Natural killer cell treated with Interleukin-12 subunit alpha and Interleukin-12 subunit beta and Interleukin-15 and Interleukin-18, amount 100 ng/mL, for 72 hours (primary cell): ENCODE data around the gene KRTAP10-2. TPM values are rescaled to one million over a fixed set of nuclear protein-coding genes. Genes with fewer than 3 reads are reported as not detected.
"Not testable (repeated sequence)": the region's sequence is repeated elsewhere in the genome, so short reads cannot be mapped to it uniquely, and the experiment has no call there.

Source experiments
- ATAC-seq, 2 donors: fragments of 150-1000 bp; cut with Tn5 transposase in 1 of 2; sonication (Bioruptor Pico), chemical (Tn5 transposase) in 1 of 2; 2 replicates each; pipeline ENCODE4 v1.10.0; 2021
- DNase-seq: peaks from one replicate; pipeline ENCODE4 v3.0.0; 2022; ENCODE audit warnings: low spot score
- H3K27ac Mint-ChIP-seq, 2 donors: 1 replicate in 1 of 2; 2 replicates in 1 of 2; pipeline ENCODE4 v1.8.0; 2022; ENCODE audit warnings: mixed read lengths in 2 of 2, mild to moderate bottlenecking in 1 of 2, moderate library complexity in 1 of 2
- H3K27me3 Mint-ChIP-seq, 2 donors: 1 replicate in 1 of 2; 2 replicates in 1 of 2; pipeline ENCODE4 v1.8.0; 2022; ENCODE audit warnings: mixed read lengths in 2 of 2
- H3K36me3 Mint-ChIP-seq: one replicate; pipeline ENCODE4 v1.8.0; 2022; ENCODE audit warnings: mixed read lengths
- H3K4me1 Mint-ChIP-seq, 2 donors: 1 replicate in 1 of 2; 2 replicates in 1 of 2; pipeline ENCODE4 v1.8.0; 2022; ENCODE audit warnings: low read depth in 2 of 2, mixed read lengths in 2 of 2, mild to moderate bottlenecking in 1 of 2
- H3K4me3 Mint-ChIP-seq: one replicate; pipeline ENCODE4 v1.8.0; 2022; ENCODE audit warnings: mixed read lengths
- H3K9me3 Mint-ChIP-seq: 2 replicates; pipeline ENCODE4 v1.8.0; 2022; ENCODE audit warnings: mixed read lengths
- total RNA-seq, 2 donors: library from RNA; stranded (reverse); gene quantifications; one replicate each; pipeline ENCODE4 v1.2.3, GENCODE V29; 2022

Gene KRTAP10-2
- total RNA-seq, 2 donors from 2014 or later, result not detected

DNA sequence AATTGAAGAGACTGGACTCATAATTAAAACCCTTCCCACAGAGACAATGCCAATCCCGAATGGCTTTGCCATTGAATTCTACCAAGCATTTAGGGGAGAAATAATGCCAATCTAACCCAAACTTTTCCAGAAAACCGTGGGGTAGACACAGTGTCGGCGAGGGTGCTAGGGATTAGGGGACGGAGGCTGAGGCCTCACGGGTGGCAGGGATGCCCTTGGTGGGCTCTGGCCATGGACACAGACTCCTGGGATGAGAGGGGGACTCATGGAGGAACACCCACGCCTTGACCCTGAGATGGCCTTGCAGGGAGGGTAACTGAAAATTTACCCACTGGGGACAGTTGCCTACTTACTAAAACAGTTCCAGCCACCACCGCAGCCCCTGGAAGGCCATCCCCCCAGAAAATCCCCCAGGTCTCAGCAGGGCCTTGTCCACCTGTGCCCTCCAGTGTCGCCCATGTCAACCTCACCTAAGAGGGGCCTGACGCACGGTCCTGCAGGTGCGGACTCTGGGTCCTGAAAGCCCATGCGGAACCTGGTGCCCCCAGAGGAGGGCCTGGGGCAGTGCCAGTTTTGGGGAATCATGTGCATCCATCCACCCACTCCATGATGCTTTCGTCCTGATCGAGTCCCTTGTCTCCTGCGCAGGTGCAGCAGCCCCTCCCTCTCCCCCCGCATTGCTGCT is 27.2 kb upstream of the KRTAP10-2 start:
- ATAC-seq, result no peak
- H3K4me3 Mint-ChIP-seq, result no peak overlapping the region
- H3K27ac Mint-ChIP-seq, result no peak overlapping the region
- H3K4me1 Mint-ChIP-seq, result peaks cover 0 to 2% of the 10 kb centered on the region in 2 donors
- no peak for DNase-seq
- peaks cover 23% of the 10 kb centered on the region for H3K36me3 Mint-ChIP-seq
- H3K27me3 Mint-ChIP-seq, result peaks cover 21 to 22% of the 10 kb centered on the region in 2 donors
- H3K9me3 Mint-ChIP-seq, result peaks cover 6% of the 10 kb centered on the region

DNA sequence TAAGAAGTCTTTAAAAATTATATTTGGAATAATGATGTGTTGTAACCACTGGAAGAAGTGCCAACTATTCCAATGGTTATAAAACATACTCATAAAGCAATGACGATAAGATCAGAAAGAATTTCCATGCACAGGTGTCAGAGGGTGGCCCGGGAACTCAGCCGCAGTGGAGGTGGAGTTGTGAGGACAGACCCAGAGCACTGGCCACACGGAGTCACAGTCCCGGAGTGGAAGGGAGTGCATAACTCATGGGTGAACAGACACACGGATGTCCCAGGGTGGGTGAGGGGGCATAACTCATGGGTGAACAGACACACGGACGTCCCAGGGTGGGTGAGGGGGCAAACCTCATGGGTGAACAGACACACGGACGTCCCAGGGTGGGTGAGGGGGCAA is 24.7 kb upstream of the KRTAP10-2 start:
- Mint-ChIP-seq H3K27me3 (peaks cover 23 to 32% of the 10 kb centered on the region in 2 donors), H3K27ac (no peak overlapping the region), H3K9me3 (peaks cover 3% of the 10 kb centered on the region), H3K4me1 (peaks cover 0 to 2% of the 10 kb centered on the region in 2 donors), H3K4me3 (no peak overlapping the region), H3K36me3 (peaks cover 8% of the 10 kb centered on the region)
- no peak for ATAC-seq
- DNase-seq, result no peak

DNA sequence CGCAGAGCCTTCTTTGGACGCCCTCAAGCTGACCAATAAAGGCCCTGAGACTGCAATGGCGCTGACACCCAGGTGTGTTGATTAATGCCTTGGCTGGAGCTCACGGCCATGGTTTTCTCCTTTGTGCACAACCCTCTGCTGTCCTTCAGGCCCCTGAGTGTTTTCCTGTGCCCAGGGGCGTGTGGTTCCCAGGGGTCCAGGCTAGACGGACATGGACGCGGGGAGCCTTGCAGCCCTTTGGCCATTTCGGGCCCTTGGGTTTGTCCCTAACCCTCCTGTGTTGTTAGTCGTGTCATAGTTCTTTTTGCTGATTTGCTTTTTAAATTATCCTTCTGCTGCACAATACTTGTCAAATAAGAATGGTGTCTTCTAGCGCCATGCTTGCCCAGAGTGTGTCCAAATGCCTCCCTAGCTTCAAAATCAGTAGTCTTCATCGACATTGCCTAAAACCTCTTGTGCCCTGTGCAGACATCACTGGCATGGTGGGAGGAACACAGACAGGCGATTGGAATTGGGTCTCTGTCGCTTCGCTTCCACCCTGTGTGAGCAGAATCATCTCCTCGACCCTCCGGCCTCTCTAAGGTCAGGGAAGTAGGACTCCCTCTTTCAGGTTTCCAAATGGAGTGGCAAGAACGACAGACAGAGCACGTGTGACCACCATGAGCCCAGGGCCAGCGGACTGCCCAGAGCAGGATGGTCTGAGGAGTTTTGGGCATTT is 24.2 kb upstream of the KRTAP10-2 start:
- ATAC-seq (no peak), DNase-seq (no peak)
- Mint-ChIP-seq H3K36me3 (peaks cover 6% of the 10 kb centered on the region), H3K27ac (no peak overlapping the region), H3K27me3 (peaks cover 23 to 32% of the 10 kb centered on the region in 2 donors), H3K4me1 (peaks cover 0 to 2% of the 10 kb centered on the region in 2 donors), H3K9me3 (peaks cover 3% of the 10 kb centered on the region), H3K4me3 (no peak overlapping the region)

DNA sequence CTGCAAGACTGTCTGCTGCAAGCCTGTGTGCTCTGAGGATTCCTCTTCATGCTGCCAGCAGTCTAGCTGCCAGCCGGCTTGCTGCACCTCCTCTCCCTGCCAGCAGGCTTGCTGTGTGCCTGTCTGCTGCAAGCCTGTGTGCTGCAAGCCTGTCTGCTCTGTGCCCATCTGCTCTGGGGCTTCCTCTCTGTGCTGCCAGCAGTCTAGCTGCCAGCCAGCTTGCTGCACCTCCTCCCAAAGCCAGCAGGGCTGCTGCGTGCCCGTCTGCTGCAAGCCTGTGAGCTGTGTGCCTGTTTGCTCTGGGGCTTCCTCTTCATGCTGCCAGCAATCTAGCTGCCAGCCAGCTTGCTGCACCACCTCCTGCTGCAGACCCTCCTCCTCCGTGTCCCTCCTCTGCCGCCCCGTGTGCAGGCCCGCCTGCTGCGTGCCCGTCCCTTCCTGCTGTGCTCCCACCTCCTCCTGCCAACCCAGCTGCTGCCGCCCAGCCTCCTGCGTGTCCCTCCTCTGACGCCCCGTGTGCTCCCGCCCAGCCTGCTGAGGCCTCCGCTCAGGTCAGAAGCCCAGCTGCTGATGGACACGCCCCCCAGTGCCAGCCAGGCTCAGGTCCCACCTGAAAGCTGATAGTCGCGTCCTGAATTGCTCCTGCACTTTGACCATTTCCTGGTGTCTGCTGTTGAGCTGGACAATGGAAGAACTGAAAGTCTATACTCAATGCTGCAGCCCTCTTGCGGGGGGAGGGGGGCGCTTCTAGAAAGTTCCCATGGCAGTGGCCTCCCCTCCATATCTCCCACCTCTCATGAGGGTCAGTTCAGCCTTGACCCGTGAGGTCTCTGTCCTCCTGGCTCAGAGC is 23.4 kb upstream of the KRTAP10-2 start:
- Mint-ChIP-seq H3K4me1 (peaks cover 0 to 2% of the 10 kb centered on the region in 2 donors), H3K27me3 (peaks cover 21 to 32% of the 10 kb centered on the region in 2 donors), H3K9me3 (peaks cover 3% of the 10 kb centered on the region), H3K4me3 (no peak overlapping the region), H3K36me3 (no peaks in the 10 kb centered on the region), H3K27ac (no peak overlapping the region)
- no peak for DNase-seq
- ATAC-seq, result no peak

DNA sequence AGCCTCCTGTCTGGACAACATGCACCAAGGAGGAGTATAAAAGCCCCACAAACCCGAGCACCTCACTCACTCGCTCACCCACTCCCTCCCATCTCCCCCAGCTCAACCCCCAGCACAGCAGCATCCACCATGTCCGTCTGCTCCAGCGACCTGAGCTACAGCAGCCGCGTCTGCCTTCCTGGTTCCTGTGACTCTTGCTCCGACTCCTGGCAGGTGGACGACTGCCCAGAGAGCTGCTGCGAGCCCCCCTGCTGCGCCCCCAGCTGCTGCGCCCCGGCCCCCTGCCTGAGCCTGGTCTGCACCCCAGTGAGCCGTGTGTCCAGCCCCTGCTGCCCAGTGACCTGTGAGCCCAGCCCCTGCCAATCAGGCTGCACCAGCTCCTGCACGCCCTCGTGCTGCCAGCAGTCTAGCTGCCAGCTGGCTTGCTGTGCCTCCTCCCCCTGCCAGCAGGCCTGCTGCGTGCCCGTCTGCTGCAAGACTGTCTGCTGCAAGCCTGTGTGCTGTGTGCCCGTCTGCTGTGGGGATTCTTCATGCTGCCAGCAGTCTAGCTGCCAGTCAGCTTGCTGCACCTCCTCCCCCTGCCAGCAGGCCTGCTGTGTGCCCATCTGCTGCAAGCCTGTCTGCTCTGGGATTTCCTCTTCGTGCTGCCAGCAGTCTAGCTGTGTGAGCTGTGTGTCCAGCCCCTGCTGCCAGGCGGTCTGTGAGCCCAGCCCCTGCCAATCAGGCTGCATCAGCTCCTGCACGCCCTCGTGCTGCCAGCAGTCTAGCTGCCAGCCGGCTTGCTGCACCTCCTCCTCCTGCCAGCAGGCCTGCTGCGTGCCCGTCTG is 22.5 kb upstream of the KRTAP10-2 start, which contains the start of gene KRTAP10-4:
KRTAP10-4 (plus strand) TSS at position 100 of the 827 bp plus-strand sequence; CDS start at position 130, 30 bp downstream.
- H3K4me1 Mint-ChIP-seq, H3K4me3 Mint-ChIP-seq, H3K9me3 Mint-ChIP-seq, ATAC-seq, DNase-seq, H3K27ac Mint-ChIP-seq, H3K36me3 Mint-ChIP-seq: not testable (repeated sequence)
- H3K27me3 Mint-ChIP-seq, result peaks cover 21 to 32% of the 10 kb centered on the region in 2 donors

DNA sequence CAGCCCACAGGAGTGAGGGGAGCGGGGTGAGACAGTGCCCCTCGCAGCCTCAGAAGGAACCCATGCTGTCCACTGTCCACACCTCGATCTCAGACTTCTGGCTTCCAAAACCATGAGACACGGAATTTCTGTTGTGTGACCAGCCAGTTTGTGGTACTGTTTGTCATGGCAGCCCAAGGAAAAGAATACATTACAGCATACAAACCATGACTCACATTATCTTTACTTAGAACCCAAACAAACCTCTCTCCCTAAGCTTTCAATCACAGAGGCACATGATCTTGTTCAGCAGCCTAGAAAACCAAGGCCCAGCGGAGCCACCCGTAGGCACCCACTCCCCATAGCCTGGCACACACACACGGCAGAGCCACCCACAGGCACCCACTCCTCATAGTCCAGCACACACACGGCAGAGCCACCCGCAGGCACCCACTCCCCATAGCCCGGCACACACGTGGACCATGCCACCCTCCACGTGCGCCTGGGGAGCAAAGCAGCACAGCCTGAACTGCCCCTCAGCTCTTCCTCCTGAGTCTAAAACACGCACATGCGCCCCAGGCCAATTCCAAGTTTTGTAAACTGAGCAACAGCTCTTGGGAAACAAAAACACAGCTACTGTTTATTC is 21.8 kb upstream of the KRTAP10-2 start:
- Mint-ChIP-seq H3K27ac (no peak overlapping the region), H3K4me3 (no peak overlapping the region)
- DNase-seq, result no peak

DNA sequence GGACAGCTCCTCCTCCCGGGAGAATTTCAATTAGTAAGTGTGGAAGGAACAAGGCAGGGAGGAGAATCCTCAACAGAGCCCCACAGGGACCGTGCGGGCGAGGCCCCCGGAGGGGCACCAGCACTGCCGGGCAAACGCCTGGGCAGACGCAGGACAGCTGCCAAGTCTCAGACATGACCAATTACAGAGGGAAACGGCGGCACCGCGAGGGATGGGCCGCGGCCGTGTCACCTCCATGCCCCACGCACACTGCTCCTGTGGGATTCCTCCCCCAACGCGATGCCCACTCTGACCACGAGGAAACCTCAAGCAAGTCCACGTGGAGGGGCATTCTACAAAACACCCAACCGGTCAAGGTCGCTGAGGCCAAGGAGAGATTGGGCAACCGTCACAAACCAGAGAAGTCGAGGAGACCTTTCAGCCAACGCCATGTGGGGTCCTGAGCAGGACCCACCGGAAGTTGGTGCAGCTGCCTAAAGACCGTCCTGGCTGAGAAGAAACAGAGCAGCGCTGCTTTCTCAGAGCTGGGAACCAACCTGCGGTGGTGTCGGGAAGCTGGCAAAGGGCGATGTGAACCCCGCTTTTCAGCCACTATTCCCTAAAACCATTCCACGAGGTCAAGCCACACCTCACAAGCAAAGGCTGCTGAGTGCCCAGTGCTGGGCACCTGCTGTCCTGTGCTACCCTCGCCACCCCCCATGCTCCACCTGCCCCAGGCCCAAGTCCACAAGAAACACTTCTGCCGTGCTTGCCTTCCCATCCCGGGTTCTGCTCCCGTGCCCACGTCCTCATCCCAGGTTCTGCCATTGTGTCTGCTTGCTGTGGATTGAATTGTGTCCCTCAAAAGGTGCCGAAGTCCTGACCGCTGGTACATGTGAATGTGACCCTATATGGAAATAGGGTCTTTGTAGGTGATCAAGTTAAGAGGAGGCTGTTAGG is 20.8 kb upstream of the KRTAP10-2 start:
- H3K4me1 Mint-ChIP-seq, result peaks cover 0 to 2% of the 10 kb centered on the region in 2 donors
- no peak for ATAC-seq
- DNase-seq, result no peak
- H3K4me3 Mint-ChIP-seq, result no peak overlapping the region
- no peaks in the 10 kb centered on the region for H3K36me3 Mint-ChIP-seq
- H3K9me3 Mint-ChIP-seq, result peaks cover 3% of the 10 kb centered on the region
- H3K27me3 Mint-ChIP-seq, result peaks cover 24 to 32% of the 10 kb centered on the region in 2 donors
- no peak overlapping the region for H3K27ac Mint-ChIP-seq

More for the DNA sequence above, 21.8 kb upstream of the KRTAP10-2 start:
- Mint-ChIP-seq H3K9me3 (peaks cover 3% of the 10 kb centered on the region), H3K27me3 (peaks cover 21 to 32% of the 10 kb centered on the region in 2 donors), H3K36me3 (no peaks in the 10 kb centered on the region), H3K4me1 (peaks cover 0 to 2% of the 10 kb centered on the region in 2 donors)
- ATAC-seq, result no peak

DNA sequence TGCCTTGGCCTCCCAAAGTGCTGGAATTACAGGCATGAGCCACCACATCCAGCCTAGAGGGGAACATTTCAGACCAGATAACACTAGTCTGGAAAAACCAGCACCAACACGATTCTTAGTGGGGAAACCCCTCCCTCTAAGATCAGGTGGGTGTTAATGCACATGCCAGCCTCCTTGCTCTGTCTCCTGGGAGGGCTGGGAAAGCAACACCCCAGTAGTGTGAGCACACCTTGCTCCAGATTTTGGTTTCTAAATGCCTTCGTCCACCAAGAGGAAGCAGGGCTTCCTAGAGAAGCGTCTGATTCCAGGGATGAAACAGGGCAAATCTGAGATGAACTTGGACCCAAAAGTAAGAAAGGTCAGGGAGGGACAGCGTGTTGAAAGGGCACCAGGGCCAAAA is 20.0 kb upstream of the KRTAP10-2 start:
- H3K4me3 Mint-ChIP-seq, result no peak overlapping the region
- no peak for ATAC-seq
- peaks cover 24 to 32% of the 10 kb centered on the region in 2 donors for H3K27me3 Mint-ChIP-seq
- H3K27ac Mint-ChIP-seq, result no peak overlapping the region
- DNase-seq, result no peak
- no peaks in the 10 kb centered on the region for H3K36me3 Mint-ChIP-seq
- H3K9me3 Mint-ChIP-seq, result no peaks in the 10 kb centered on the region
- H3K4me1 Mint-ChIP-seq, result peaks cover 0 to 2% of the 10 kb centered on the region in 2 donors

DNA sequence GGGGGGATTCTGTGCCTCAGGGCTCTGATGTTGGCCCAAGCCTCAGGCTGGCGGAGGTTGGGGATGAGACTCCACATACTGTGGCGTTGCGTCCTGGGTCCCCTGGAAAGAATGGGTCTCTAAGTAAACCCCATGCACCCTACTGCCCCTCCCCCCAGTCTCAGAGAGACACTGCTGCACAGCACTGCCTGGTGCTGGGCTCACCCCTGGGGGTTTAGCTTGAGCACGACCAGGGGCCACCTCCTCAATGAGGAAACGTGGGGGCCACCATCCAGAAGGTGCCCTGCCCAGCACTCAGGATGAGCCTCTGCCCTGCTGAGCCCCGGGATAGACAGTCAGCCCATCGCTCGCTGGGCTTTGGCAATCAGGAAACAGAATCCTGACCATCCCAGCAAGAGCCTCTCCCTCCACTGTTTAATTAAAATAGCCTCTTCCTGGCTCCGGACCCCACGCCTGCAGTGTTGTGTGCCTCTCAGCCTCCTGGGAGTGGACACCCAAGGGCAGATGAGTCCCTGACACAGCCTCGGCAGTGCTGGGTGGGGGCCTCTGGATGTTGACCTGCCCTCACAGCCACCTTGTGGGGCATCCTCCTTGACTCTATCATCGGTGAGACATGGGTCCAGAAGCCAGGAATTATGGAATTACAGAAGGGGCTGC is 18.7 kb upstream of the KRTAP10-2 start:
- Mint-ChIP-seq H3K27ac (peak overlapping the region in 1 of 2 donors; percentile 11), H3K4me1 (peaks cover 6% of the 10 kb centered on the region in 2 donors), H3K4me3 (no peak overlapping the region), H3K9me3 (no peaks in the 10 kb centered on the region), H3K27me3 (peaks cover 21 to 23% of the 10 kb centered on the region in 2 donors), H3K36me3 (no peaks in the 10 kb centered on the region)
- DNase-seq, result no peak
- ATAC-seq, result no peak

DNA sequence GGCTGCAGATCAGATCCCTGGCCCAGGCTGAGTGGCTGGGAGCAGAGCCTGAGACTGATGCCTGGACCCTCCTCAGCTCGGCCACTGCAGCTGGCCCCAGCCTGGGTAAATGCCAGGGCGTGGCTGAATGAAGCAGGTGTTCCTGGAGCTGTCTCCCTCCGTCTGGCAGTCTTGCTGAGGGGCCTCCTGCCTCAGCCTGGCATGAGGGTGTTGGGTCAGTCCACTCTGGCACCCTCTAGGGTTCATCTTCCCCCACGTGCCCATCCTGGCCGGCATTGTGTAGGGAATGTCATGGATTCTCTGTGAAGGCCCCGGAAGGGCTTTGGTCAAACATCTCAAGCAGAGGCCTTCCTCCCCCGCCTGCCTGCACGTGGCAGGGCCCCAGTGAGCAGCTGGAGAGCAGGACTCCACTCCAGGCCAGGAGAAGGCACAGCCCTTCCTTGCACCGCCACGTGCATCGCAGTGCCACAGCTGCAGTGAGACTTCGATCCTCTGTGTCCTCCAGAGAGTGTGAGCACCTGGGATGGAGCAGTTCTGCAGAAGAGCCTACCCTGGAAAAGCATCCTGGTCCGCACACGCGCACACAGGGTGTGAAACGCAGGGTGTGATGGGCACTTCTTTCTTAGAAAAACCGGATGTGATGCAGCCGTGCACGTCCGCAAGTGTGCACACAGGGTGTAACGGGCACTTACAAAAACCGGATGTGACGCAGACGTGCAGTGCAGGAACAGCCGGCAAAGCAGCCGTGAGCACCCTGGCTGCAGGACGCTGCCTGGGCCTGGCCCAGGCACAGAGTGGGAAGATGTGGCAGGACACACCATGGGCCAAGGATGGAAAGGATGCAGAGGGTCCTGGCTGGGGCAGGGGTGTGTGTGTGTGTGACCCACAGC is 17.6 kb upstream of the KRTAP10-2 start:
- DNase-seq (no peak), ATAC-seq (peak; percentile 24 to 43)
- Mint-ChIP-seq H3K4me3 (no peak overlapping the region), H3K4me1 (peaks cover 7 to 14% of the 10 kb centered on the region in 2 donors), H3K27ac (no peak overlapping the region), H3K27me3 (peaks cover 18 to 19% of the 10 kb centered on the region in 2 donors), H3K36me3 (no peaks in the 10 kb centered on the region), H3K9me3 (no peaks in the 10 kb centered on the region)

DNA sequence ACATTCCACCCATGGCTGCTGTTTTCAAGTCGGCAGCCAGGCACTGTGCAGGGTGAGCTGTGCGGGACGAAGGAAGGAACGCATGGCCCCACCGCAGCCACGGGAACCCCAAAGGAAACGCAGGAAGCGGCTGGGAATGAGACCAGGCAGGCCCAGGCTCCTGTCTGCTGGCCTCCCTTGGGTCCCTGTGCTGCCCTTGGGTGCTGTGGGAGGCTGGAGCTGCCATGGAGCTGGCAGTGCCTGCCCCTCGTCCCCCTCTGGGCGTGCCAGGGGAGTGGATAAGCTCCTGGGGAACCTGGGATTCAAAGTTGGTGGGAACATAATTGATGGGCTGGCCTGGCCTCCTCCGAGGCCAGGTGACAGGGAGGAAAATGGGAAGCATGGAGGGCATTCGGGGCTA is 17.0 kb upstream of the KRTAP10-2 start:
- H3K4me3 Mint-ChIP-seq, result no peak overlapping the region
- no peak overlapping the region for H3K27ac Mint-ChIP-seq
- DNase-seq (no peak), ATAC-seq (peak in 1 of 2 donors; percentile 18)
- no peaks in the 10 kb centered on the region for H3K36me3 Mint-ChIP-seq
- H3K27me3 Mint-ChIP-seq, result peaks cover 17 to 18% of the 10 kb centered on the region in 2 donors
- H3K9me3 Mint-ChIP-seq, result no peaks in the 10 kb centered on the region
- peaks cover 7 to 14% of the 10 kb centered on the region in 2 donors for H3K4me1 Mint-ChIP-seq
